Skeletal muscle tissue (tissue), 4 donors: ENCODE results near the gene HELZ. TPM values are rescaled to one million over a fixed set of nuclear protein-coding genes. Genes with fewer than 3 reads are reported as not detected.
"Not testable (repeated sequence)": the region's sequence is repeated elsewhere in the genome, so short reads cannot be mapped to it uniquely, and the experiment has no call there.

Source experiments
- H3K27ac ChIP-seq: one replicate; pipeline ENCODE4 v1.7.0; 2013; ENCODE audit warnings: mild to moderate bottlenecking, low read depth, low read length, inconsistent platforms
- H3K27me3 ChIP-seq, 3 donors: one replicate each; pipeline ENCODE4 v1.7.0; 2013; ENCODE audit warnings: low read length in 3 of 3; ENCODE audit not compliant: control insufficient read depth in 3 of 3, insufficient read depth in 3 of 3
- H3K36me3 ChIP-seq, 3 donors: one replicate each; pipeline ENCODE4 v1.7.0; 2013; ENCODE audit warnings: low read length in 3 of 3; ENCODE audit not compliant: control insufficient read depth in 3 of 3, insufficient read depth in 3 of 3
- H3K4me1 ChIP-seq, 3 donors: one replicate each; pipeline ENCODE4 v1.7.0; 2013; ENCODE audit warnings: low read length in 3 of 3, mild to moderate bottlenecking in 3 of 3; ENCODE audit not compliant: control insufficient read depth in 3 of 3, insufficient read depth in 3 of 3
- H3K4me3 ChIP-seq, 3 donors: one replicate each; pipeline ENCODE4 v1.7.0; 2013; ENCODE audit warnings: low read length in 3 of 3
- H3K9ac ChIP-seq, 3 donors: one replicate each; pipeline ENCODE4 v1.7.0; 2013; ENCODE audit warnings: low read length in 3 of 3, mild to moderate bottlenecking in 3 of 3, moderate library complexity in 2 of 3, low read depth in 1 of 3
- H3K9me3 ChIP-seq, 3 donors: one replicate each; pipeline ENCODE4 v1.7.0; 2013; ENCODE audit warnings: low read length in 3 of 3; ENCODE audit not compliant: control insufficient read depth in 3 of 3
- total RNA-seq: library from RNA; depleted of rRNA; stranded (reverse); fragments of >200 nt; gene quantifications from one replicate; pipeline ENCODE4 v1.2.3, GENCODE V29; 2014
- donor health status: Osteomylitis.

Gene HELZ
- total RNA-seq, 1 donor from 2014 or later: 53.8 TPM

DNA sequence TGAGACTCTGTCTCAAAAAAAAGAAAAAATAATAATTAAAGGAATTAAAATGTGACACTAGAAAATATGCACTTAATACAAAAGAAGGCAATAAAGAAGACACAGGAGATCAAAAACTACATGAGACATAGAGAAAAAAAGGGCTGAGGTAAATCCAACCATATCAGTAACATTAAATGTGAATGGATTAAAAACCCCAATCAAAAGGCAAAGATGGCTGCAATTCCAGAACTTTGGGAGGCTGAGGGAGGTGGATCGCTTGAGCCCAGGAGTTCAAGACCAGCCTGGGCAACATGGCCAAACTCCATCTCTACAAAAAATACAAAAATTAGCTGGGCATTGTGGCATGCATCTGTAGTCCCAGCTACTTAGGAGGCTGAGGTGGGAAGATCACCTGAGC, 103.0 kb downstream of the HELZ start:
- not testable (repeated sequence) for H3K4me3 ChIP-seq, H3K27ac ChIP-seq, H3K27me3 ChIP-seq, H3K4me1 ChIP-seq, H3K9ac ChIP-seq, H3K9me3 ChIP-seq
- H3K36me3 ChIP-seq: peaks cover 11 to 50% (median 30%) of the 10 kb centered on the region in 3 donors

DNA sequence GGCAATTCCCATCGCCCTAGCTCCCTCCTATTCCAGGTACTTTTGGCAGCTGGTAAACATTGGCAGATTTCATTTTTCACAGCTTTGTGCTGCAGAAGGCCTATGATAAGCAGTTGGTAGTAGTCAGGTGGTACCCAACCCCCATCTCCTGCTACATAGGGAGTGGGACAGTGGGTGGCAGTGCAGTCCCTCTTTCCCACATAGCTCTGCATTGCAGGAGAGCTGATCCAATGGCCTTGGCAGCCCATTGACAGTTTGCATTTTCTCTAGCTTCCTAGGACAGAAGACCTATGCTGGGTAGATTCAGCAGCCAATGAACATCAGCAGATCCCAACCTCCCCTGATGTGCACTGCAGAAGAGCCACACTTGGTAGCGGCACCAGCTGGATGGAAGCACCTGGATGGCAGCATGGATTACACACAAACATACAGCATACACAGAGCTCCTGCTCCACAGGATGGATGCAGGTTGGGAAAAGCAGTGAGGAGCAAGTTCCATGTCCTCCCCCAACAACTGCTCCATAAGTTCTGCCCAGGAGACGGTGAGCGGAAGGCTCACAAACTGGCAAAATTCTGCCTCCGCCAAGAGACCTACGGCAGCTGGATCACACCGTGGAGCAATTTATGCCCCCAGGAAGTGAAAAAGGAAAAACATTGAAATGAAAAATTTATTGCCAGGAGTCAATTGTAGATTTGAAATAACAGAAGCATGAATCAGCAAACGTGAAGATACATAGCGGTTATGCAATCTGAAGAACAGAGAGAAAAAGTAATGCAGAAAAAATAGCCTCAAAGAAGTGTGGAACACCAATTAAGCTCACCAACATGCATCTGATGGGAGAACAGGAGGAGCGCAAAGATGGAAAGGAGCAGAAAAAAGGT, 105.0 kb downstream of the HELZ start:
- no peak overlapping the region for H3K27ac ChIP-seq
- no peak overlapping the region for H3K9ac ChIP-seq
- H3K4me3 ChIP-seq: no peak overlapping the region
- no peaks in the 10 kb centered on the region for H3K9me3 ChIP-seq
- no peaks in the 10 kb centered on the region for H3K4me1 ChIP-seq
- H3K27me3 ChIP-seq: no peaks in the 10 kb centered on the region
- peaks cover 7 to 50% (median 24%) of the 10 kb centered on the region in 3 donors for H3K36me3 ChIP-seq

DNA sequence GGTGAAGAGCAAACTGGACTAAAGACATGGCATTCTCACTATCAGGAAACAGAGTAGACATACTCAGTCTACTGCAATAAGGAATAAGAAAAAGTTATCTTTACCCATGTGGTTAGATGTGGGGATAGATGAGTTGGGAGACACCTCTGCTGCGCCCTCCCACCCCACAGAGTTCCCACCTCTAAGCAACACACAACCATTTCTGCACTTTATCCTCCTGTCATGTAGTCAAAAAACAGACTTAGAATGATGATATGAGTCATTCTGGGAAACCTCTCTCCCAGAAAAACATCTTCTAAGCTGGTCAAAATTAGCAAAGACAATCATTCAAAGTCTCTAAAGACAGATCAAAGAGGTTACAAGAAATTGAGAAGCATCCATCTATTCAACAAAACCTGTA, 105.7 kb downstream of the HELZ start:
- H3K4me1 ChIP-seq: no peaks in the 10 kb centered on the region
- H3K4me3 ChIP-seq: no peak overlapping the region
- H3K9me3 ChIP-seq: no peaks in the 10 kb centered on the region
- no peak overlapping the region for H3K27ac ChIP-seq
- peaks cover 7 to 43% (median 20%) of the 10 kb centered on the region in 3 donors for H3K36me3 ChIP-seq
- no peaks in the 10 kb centered on the region for H3K27me3 ChIP-seq
- no peak overlapping the region for H3K9ac ChIP-seq

DNA sequence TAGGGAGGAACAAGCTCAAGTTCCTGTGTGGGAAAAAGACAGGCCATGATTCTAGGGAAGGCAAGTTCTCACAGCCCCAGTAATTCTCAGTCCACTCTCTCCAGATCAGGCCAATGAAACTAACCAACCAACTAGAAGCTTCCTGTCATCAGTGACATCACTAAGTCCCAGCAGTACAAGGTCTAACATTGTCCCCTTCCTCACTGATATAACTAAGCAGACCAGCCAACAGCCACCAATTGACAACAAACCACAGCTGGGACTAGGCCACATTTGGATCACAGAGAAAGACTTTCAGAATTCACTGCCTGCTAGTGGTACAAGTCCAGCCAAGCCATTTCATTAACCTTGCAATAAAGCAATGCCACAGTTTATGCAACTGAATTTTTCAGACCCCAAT, 106.6 kb downstream of the HELZ start:
- Histone ChIP-seq H3K27ac (no peak overlapping the region), H3K36me3 (peaks cover 7 to 36% (median 17%) of the 10 kb centered on the region in 3 donors), H3K9ac (no peak overlapping the region), H3K9me3 (no peaks in the 10 kb centered on the region), H3K4me3 (no peak overlapping the region), H3K4me1 (no peaks in the 10 kb centered on the region), H3K27me3 (no peaks in the 10 kb centered on the region)

DNA sequence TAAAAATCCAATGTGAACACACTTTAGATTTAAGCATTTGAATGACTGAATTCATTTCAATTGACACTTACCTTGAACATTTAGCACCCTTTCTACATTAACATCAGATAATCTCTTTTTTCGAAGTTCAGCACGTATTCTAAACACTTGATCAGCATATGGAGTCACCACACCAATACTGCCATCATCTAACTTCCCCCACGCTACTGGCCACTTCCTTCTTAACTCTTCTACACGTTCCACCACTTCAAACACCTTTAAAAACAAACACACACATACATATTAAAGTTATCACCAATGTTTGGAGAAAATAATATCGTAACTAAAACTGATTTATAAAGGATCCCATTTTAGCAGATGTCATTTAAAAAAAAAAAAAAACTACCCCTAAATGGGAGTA, 107.1 kb downstream of the HELZ start:
- Histone ChIP-seq H3K27ac (no peak overlapping the region), H3K9ac (no peak overlapping the region), H3K9me3 (no peaks in the 10 kb centered on the region), H3K4me1 (no peaks in the 10 kb centered on the region), H3K27me3 (no peaks in the 10 kb centered on the region), H3K36me3 (peaks cover 7 to 31% (median 11%) of the 10 kb centered on the region in 3 donors), H3K4me3 (no peak overlapping the region)

DNA sequence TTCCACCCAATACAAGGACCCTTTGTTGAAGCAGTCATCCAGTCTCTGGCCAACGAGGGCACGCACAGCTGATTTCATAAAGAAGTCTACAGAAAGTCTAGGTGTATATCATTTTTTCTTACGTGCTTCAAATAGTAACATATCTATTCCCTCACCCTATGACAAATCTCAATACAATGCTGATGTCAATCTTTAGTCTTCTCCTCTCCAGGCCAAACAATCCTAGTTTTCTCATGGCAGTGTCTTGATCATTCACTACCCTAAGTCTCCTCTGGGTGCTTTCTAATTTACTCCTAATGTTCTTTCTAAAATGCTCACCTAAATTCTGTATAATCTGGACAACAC, 108.0 kb downstream of the HELZ start:
- H3K27ac ChIP-seq: no peak overlapping the region
- no peak overlapping the region for H3K9ac ChIP-seq
- no peaks in the 10 kb centered on the region for H3K4me1 ChIP-seq
- peaks cover 7 to 31% (median 9%) of the 10 kb centered on the region in 3 donors for H3K36me3 ChIP-seq
- no peak overlapping the region for H3K4me3 ChIP-seq
- no peaks in the 10 kb centered on the region for H3K9me3 ChIP-seq
- H3K27me3 ChIP-seq: no peaks in the 10 kb centered on the region

DNA sequence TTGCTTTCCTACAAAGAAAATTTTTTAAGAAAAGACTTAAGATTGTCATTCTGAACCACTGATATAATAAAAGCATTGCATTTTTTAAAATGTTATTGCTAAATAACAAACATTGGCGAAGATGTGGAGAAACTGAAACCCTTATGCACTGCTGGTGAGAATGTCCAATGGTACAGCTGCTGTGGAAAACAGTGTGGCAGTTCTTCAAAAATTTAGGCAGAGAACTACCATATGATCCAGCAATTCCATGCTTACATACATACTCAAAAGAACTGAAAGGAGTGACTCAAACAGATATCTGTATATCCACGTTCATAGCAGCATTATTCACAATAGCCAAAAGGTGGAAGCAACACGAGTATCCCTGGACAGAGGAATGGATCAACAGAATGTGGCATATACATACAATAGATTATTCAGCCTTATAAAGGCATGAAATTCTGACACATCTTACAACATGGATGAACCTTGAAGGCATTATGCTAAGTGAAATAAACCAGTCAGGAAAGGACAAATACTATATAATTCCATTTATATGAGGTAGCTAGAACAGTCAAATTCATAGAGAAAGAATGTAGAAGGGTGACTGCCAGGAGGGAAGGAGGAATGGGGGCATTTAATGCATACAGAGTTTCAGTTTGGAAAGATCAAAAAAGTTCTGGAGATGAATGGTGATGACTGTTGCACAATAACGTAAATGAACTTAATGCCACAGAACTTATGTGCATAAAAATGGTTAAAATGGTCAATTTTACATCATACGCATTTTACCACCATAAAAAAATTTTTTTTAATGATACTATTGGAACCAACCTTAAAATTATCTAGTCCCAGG, 108.6 kb downstream of the HELZ start:
- Histone ChIP-seq H3K9ac (no peak overlapping the region), H3K27ac (no peak overlapping the region), H3K9me3 (no peaks in the 10 kb centered on the region), H3K36me3 (peaks cover 7 to 30% (median 9%) of the 10 kb centered on the region in 3 donors), H3K4me1 (no peaks in the 10 kb centered on the region), H3K4me3 (no peak overlapping the region), H3K27me3 (no peaks in the 10 kb centered on the region)

DNA sequence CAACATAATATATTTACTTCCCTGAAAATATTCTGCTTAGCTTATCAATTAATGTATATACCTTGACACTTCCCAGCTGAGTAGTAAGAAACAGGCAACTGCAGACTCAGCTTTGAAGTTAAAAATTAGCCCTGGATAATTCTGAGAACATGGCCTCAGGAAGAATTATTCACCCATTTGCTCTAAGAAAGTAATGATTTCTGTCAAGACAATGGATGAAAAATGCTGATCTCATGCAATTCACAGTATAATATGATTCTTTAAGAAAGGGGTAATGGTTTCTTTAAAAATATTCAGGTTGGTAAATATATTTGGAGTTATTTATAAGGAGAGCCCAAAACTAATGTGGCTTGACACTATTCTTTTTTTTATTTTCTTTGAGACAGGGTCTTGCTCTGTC, 111.8 kb downstream of the HELZ start:
- Histone ChIP-seq H3K9ac (no peak overlapping the region), H3K9me3 (no peaks in the 10 kb centered on the region), H3K4me1 (no peaks in the 10 kb centered on the region), H3K27me3 (no peaks in the 10 kb centered on the region), H3K27ac (no peak overlapping the region), H3K4me3 (no peak overlapping the region), H3K36me3 (peaks cover 0 to 26% (median 9%) of the 10 kb centered on the region in 3 donors)

DNA sequence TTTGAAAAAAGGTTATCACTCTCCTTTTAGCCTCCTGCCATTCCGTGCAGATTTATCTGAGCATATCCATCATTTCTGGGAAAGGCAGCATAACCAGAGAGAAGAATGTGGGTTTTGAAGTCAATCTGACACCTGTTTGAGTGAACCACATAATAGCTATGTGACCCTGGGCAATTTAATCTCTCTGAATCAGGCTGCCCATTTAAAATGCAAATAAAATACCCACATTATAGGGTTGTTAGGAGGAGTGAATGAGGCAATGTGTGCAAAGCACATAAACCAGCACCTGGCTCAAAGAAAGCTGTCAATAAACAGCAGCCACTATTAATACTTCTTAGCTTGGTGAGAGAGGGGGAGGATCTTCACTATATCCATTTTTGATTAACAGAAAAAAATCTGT, 112.6 kb downstream of the HELZ start:
- Histone ChIP-seq H3K36me3 (peaks cover 0 to 29% (median 9%) of the 10 kb centered on the region in 3 donors), H3K9ac (no peak overlapping the region), H3K27ac (no peak overlapping the region)

DNA sequence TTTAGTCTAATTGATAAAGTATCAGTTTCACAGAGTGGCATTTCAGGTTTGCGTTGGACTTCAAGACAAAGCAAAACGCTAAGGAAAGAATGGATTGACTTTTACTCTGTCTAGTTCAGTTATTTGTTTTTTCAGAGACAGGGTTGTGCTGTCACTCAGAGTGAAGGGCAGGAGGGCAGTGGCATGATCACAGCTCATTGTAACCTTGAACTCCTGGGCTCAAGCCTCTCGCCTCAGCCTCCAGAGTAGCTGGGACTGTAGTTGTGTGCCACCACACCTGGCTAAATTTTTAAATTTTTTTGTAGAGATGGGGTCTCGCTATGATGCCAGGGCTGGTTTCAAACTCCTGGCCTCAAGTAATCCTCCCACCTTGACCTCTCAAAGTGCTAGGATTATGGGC, 114.2 kb downstream of the HELZ start:
- Histone ChIP-seq H3K9ac (no peak overlapping the region), H3K36me3 (peaks cover 0 to 20% (median 2%) of the 10 kb centered on the region in 3 donors), H3K4me3 (no peak overlapping the region), H3K27ac (no peak overlapping the region), H3K27me3 (no peaks in the 10 kb centered on the region), H3K4me1 (no peaks in the 10 kb centered on the region), H3K9me3 (no peaks in the 10 kb centered on the region)

More for the DNA sequence above, 112.6 kb downstream of the HELZ start:
- Histone ChIP-seq H3K27me3 (no peaks in the 10 kb centered on the region), H3K9me3 (no peaks in the 10 kb centered on the region), H3K4me1 (no peaks in the 10 kb centered on the region), H3K4me3 (no peak overlapping the region)
